K562 (cell line): ENCODE results near the gene SEC16A. TPM values are rescaled to one million over a fixed set of nuclear protein-coding genes. Genes with fewer than 3 reads are reported as not detected.

Experiments used
- ATAC-seq: fragments of 200-7000 bp; cut with Tn5 transposase; 3 replicates; pipeline ENCODE4 v1.9.1; 2020; ENCODE audit warnings: moderate library complexity
- BruUV-seq: library from RNA; stranded (reverse); fragments of 400-500 nt; replicated peaks from 2 replicates; lab custom pipeline; 2021; lab: Mats Ljungman, UMichigan
- CTCF ChIA-PET: fragments of 300-600 bp; formaldehyde crosslinking; extraction: SDS; loops from one replicate; lab custom pipeline; 2021; ENCODE audit warnings: low intra/inter-chr PET ratio; lab: Yijun Ruan, JAX
- POLR2A ChIA-PET: fragments of 300-600, 350-650 bp; sonication (Branson Sonifier 250); formaldehyde crosslinking; extraction: SDS; loops from one replicate; lab custom pipeline; 2021; ENCODE audit warnings: antibody characterized with exemption, inconsistent platforms; lab: Yijun Ruan, JAX
- DNase-seq, 4 experiments: peaks; one replicate each; pipeline versions ENCODE4 v3.0.0 to v3.0.0-alpha.2; 2011 to 2018; ENCODE audit warnings: low spot score in 3 of 4, mixed read lengths in 3 of 4; ENCODE audit errors: extremely low read depth in 1 of 4
- FAIRE-seq: peaks from 2 replicates; lab custom pipeline; 2011; peaks lifted over from hg19 to GRCh38; lab: Jason Lieb, UNC
- H2AFZ ChIP-seq: 2 replicates; pipeline ENCODE4 v1.6.0; 2011; ENCODE audit warnings: low read depth, low read length, control low read depth, inconsistent platforms
- H3K27ac ChIP-seq: fragments of 200-600 bp; 3 replicates; pipeline ENCODE4 v1.8.0; 2011; ENCODE audit warnings: low read depth, mild to moderate bottlenecking, control low read depth, inconsistent platforms, low read length, moderate library complexity, mixed read lengths; ENCODE audit errors: extremely low read depth
- H3K27me3 ChIP-seq, 2 experiments: fragments of 300-600 bp in 1 of 2; 2 replicates in 1 of 2; 3 replicates in 1 of 2; pipeline versions ENCODE4 v1.6.0 to v1.8.0; 2011; ENCODE audit warnings: inconsistent platforms in 2 of 2, low read length in 2 of 2, mild to moderate bottlenecking in 1 of 2, mixed read lengths in 1 of 2, moderate library complexity in 1 of 2; ENCODE audit not compliant: control insufficient read depth in 2 of 2, insufficient read depth in 2 of 2
- H3K36me3 ChIP-seq: fragments of 300-600 bp; 3 replicates; pipeline ENCODE4 v1.8.0; 2011; ENCODE audit warnings: mild to moderate bottlenecking, low read length, inconsistent platforms; ENCODE audit not compliant: control insufficient read depth, insufficient read depth
- H3K4me1 ChIP-seq, 2 experiments: fragments of 200-600 bp in 1 of 2; replicated peaks in 1 of 2; 2 replicates in 1 of 2; 3 replicates in 1 of 2; pipeline versions ENCODE4 v1.5.1 to v1.8.0; 2011; ENCODE audit warnings: inconsistent platforms in 2 of 2, low read length in 2 of 2, mild to moderate bottlenecking in 1 of 2, mixed read lengths in 1 of 2, moderate library complexity in 1 of 2; ENCODE audit not compliant: control insufficient read depth in 2 of 2, insufficient read depth in 2 of 2
- H3K4me2 ChIP-seq: 2 replicates; pipeline ENCODE4 v1.6.1; 2011; ENCODE audit warnings: low read length, control low read depth, inconsistent platforms, mixed read lengths; ENCODE audit not compliant: insufficient read depth
- H3K4me3 ChIP-seq: fragments of 200-600 bp; sonication (generic), shearing (Covaris generic); 2 replicates; pipeline ENCODE4 v1.5.1; 2016; ENCODE audit warnings: control low read depth, inconsistent platforms
- H3K79me2 ChIP-seq: fragments of 200-600 bp; 3 replicates; pipeline ENCODE4 v1.8.0; 2011; ENCODE audit warnings: low read length, inconsistent platforms; ENCODE audit not compliant: control insufficient read depth, insufficient read depth
- H3K9ac ChIP-seq, 2 experiments: 2 replicates each; pipeline versions ENCODE4 v1.6.0 to v1.6.1; 2011; ENCODE audit warnings: low read depth in 2 of 2, low read length in 2 of 2, control low read depth in 1 of 2, inconsistent platforms in 1 of 2, mild to moderate bottlenecking in 1 of 2, mixed read lengths in 1 of 2; ENCODE audit not compliant: insufficient read depth in 1 of 2
- H3K9me1 ChIP-seq: one replicate; pipeline ENCODE4 v1.6.0; 2011; ENCODE audit warnings: inconsistent platforms, mild to moderate bottlenecking, low read length, moderate library complexity; ENCODE audit not compliant: control insufficient read depth, insufficient read depth
- H3K9me3 ChIP-seq: replicated peaks from 2 replicates; pipeline ENCODE4 v1.5.1; 2011; ENCODE audit warnings: low read depth, low read length, inconsistent platforms; ENCODE audit not compliant: control insufficient read depth, insufficient read depth
- H4K20me1 ChIP-seq: replicated peaks from 2 replicates; pipeline ENCODE4 v1.6.1; 2011; ENCODE audit warnings: low read length, inconsistent platforms, mixed read lengths; ENCODE audit not compliant: control insufficient read depth, insufficient read depth
- BRF2 ChIP-seq: IDR thresholded peaks from 3 replicates; pipeline ENCODE4 v1.6.1; 2011; ENCODE audit warnings: borderline replicate concordance, mild to moderate bottlenecking; ENCODE audit not compliant: insufficient read length, insufficient read depth
- POLR2G ChIP-seq: fragments of 200-400 bp; formaldehyde crosslinking; IDR thresholded peaks from 2 replicates; pipeline ENCODE4 v1.6.1; 2017; ENCODE audit warnings: low read depth, mild to moderate bottlenecking, antibody characterized with exemption, low read length, moderate library complexity
- ZC3H11A ChIP-seq: IDR thresholded peaks from 2 replicates; pipeline ENCODE4 v1.6.1; 2012; ENCODE audit warnings: low read depth, low read length, improper control_type of control experiment
- ZNF431 ChIP-seq: sonication (generic); formaldehyde crosslinking; IDR thresholded peaks from 2 replicates; pipeline ENCODE4 v1.8.0; 2022; ENCODE audit warnings: mild to moderate bottlenecking, missing genetic modification reagents
- ZNF77 ChIP-seq: fragments of 250-450 bp; sonication (Bioruptor Pico); IDR thresholded peaks from 2 replicates; pipeline ENCODE4 v1.5.0; 2020
- WGBS: fragments of 100-300 bp; shearing (Covaris generic); methylation state at CpG from one replicate; pipeline ENCODE4 v1.1.6; 2016; ENCODE audit warnings: low coverage, mixed read lengths; ENCODE audit not compliant: insufficient coverage; ENCODE audit errors: missing lambda C conversion rate; 5-methylcytosine and 5-hydroxymethylcytosine counted together
- in situ Hi-C: fragments of 300-500 bp; cut with MboI; formaldehyde crosslinking; loops from 4 replicates; pipeline ENCODE4 v1.15.0; 2018; ENCODE audit warnings: inconsistent platforms, mixed read lengths
- intact Hi-C: fragments of 100-400 bp; cut with micrococcal nuclease; formaldehyde crosslinking; loops from 2 replicates; pipeline ENCODE4 v1.14.2; 2022
- polyA plus RNA-seq, 8 experiments: library from polyadenylated mRNA; depleted of rRNA in 4 of 8; stranded (reverse) in 5 of 8; unstranded in 3 of 8; fragments of >200 nt; fragmentation: Nextera tagmentation in 2 of 8; fragmentation: Illumina TruSeq in 1 of 8; extraction: Ambion mirVana in 2 of 8; extraction: Trizol in 1 of 8; gene quantifications; 2 replicates each; pipeline versions ENCODE4 v1.2.1 to v1.2.3, GENCODE V29; 2011 to 2014; ENCODE audit warnings: inconsistent platforms in 1 of 8, missing spikeins in 1 of 8
- total RNA-seq, 7 experiments: library from RNA; depleted of rRNA in 6 of 7; stranded (reverse); fragments of >200 nt in 6 of 7; fragmentation: Illumina TruSeq in 2 of 7; extraction: Trizol in 2 of 7; gene quantifications; 2 replicates each; pipeline versions ENCODE4 v1.2.1 to v1.2.3, GENCODE V29; 2011 to 2021; ENCODE audit warnings: low replicate concordance in 1 of 7
- TF ChIP-seq, protein P1 (sequence below): sonication (generic); formaldehyde crosslinking; IDR thresholded peaks from 2 replicates; pipeline ENCODE4 v1.8.1; 2023; ENCODE audit warnings: mild to moderate bottlenecking, missing genetic modification reagents

SEC16A gene
- total and polyA plus RNA-seq, 9 of the 15 experiments (the other 6 are each of a cell fraction or from before 2014, with no cell fraction given): 8.3 to 62.8 (median 14.0) TPM

GRCh38 chr9:136482793-136483588 is at the start of gene SEC16A (continued):
- no peak for TF ChIP-seq ZC3H11A
- no peak for TF ChIP-seq ZNF431
- TF ChIP-seq ZNF77 (CRISPR knock-in tag): no peak

- 63% methylated on average over 23 of the region's 39 CpGs for WGBS
- no TSS peak for BruUV-seq
- POLR2A ChIA-PET: interaction anchor here (0.5 kb wide), 1 partner anchor 199 kb away, joined by 3 read pairs; no protein-coding TSS in a partner anchor
Measured at GRCh38 chr9:136531904-136532798, 49.3 kb upstream of the SEC16A start.

More at GRCh38 chr9:136531904-136532798, 49.3 kb upstream of the SEC16A start:
- intact Hi-C loops (no loop called here), in situ Hi-C loops (no loop called here)
- peaks cover 2% of the 10 kb centered on the region for H3K9me1 ChIP-seq
- DNase-seq: no peak
- ATAC-seq: no peak
- peaks cover 14% of the 10 kb centered on the region; the same call in 1 of the 2 replicates for H4K20me1 ChIP-seq
- no peak overlapping the region for H3K4me2 ChIP-seq
- no peak for FAIRE-seq
- no peaks in the 10 kb centered on the region for H3K27me3 ChIP-seq
- 0 out of 3 replicates have a peak, but pooled peaks cover 3% of the 10 kb centered on the region for H3K36me3 ChIP-seq
- H3K27ac ChIP-seq: no peak overlapping the region
- CTCF ChIA-PET: no interaction called here
- TF ChIP-seq, protein P1, sequence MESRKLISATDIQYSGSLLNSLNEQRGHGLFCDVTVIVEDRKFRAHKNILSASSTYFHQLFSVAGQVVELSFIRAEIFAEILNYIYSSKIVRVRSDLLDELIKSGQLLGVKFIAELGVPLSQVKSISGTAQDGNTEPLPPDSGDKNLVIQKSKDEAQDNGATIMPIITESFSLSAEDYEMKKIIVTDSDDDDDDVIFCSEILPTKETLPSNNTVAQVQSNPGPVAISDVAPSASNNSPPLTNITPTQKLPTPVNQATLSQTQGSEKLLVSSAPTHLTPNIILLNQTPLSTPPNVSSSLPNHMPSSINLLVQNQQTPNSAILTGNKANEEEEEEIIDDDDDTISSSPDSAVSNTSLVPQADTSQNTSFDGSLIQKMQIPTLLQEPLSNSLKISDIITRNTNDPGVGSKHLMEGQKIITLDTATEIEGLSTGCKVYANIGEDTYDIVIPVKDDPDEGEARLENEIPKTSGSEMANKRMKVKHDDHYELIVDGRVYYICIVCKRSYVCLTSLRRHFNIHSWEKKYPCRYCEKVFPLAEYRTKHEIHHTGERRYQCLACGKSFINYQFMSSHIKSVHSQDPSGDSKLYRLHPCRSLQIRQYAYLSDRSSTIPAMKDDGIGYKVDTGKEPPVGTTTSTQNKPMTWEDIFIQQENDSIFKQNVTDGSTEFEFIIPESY (CRISPR knock-in tag): 0 out of 2 replicates have a peak, but pooled peaks have one; percentile 15
- TF ChIP-seq POLR2G (0 out of 2 replicates have a peak, but pooled peaks have one; percentile 12), BRF2 (no peak)
- H3K9me3 ChIP-seq: no peaks in the 10 kb centered on the region
- no peak overlapping the region; a peak in 1 of 4 replicates for H3K9ac ChIP-seq
- no peak overlapping the region for H2AFZ ChIP-seq
- no peak overlapping the region for H3K4me3 ChIP-seq
- H3K4me1 ChIP-seq: peaks cover 0 to 87% of the 10 kb centered on the region in 2 experiments; a peak in 3 of 5 replicates
- H3K79me2 ChIP-seq: peaks cover 11% of the 10 kb centered on the region; the same call in 1 of the 3 replicates
